ENCODE data around the gene CHRNA7. TPM values are rescaled to one million over a fixed set of nuclear protein-coding genes. Genes with fewer than 3 reads are reported as not detected.

CHRNA7 gene
- total and polyA plus RNA-seq, 2 of the 8 experiments (the other 6 are each of a cell fraction or from before 2014, with no cell fraction given) = 7.5 to 11.0 TPM

- TF ChIP-seq SIN3A (conservative IDR thresholded peaks at IDR 0.05 in 1 of 2, IDR thresholded peaks at IDR 0.05 in 1 of 2; ENCODE audit: low read depth in 1 of 2, low read length in 2 of 2) (no peak), SP4 (IDR thresholded peaks at IDR 0.05; ENCODE audit: low read length) (no peak), NRF1 (IDR thresholded peaks at IDR 0.05; ENCODE audit: low read depth, low read length) (no peak), SRF (IDR thresholded peaks at IDR 0.05; ENCODE audit: low read depth, low read length) (no peak), SUZ12 (IDR thresholded peaks at IDR 0.05; ENCODE audit: low read length) (no peak)
Observed at GRCh38 chr15:32132859-32133258, 102.5 kb downstream of the CHRNA7 start (continued).

All from H1 (cell line).